ENCODE results near the gene NFIC. TPM values are rescaled to one million over a fixed set of nuclear protein-coding genes. Genes with fewer than 3 reads are reported as not detected.

Gene NFIC
- total and polyA plus RNA-seq, 2 donors from 2014 or later, result 20.3 to 173 TPM

- no peak for TF ChIP-seq CTCF (IDR thresholded peaks at IDR 0.05; ENCODE audit: borderline replicate concordance, extremely low read depth, insufficient read depth)
- DNase-seq (peak in 4 of 5 donors; percentile 51 to 91 (median 72)), FAIRE-seq (no peak)
- Histone ChIP-seq H3K9me3 (ENCODE audit: control insufficient read depth in 2 of 3, insufficient read depth in 1 of 3, low read length in 3 of 3) (peaks cover 0 to 4% (median 0%) of the 10 kb centered on the region in 3 donors), H3K36me3 (ENCODE audit: control insufficient read depth in 2 of 3, insufficient read depth in 3 of 3, low read length in 3 of 3) (no peaks in the 10 kb centered on the region), H3K27me3 (ENCODE audit: control insufficient read depth, insufficient read depth, low read length) (no peaks in the 10 kb centered on the region), H3K27ac (ENCODE audit: low read depth in 2 of 2, low read length in 2 of 2) (peak overlapping the region; percentile 94), H3K9ac (ENCODE audit: low read length in 3 of 3) (peak overlapping the region in 2 of 3 donors; percentile 72 to 73), H3K4me3 (ENCODE audit: low read length in 3 of 3) (peak overlapping the region; percentile 56 to 72 (median 62)), H3K4me1 (ENCODE audit: control insufficient read depth in 2 of 3, insufficient read depth in 2 of 3, low read depth in 1 of 3, low read length in 3 of 3) (peaks cover 0 to 14% (median 9%) of the 10 kb centered on the region in 3 donors)
- intact Hi-C loops (cut with DNase I), result no loop called here
Measured at GRCh38 chr19:3359015-3359918, 7.1 kb upstream of the NFIC start.

GRCh38 chr19:3359919-3360420, 6.4 kb upstream of the NFIC start:
- Histone ChIP-seq H3K9ac (ENCODE audit: low read length in 3 of 3) (peak overlapping the region in 1 of 3 donors; percentile 90), H3K27me3 (ENCODE audit: control insufficient read depth, insufficient read depth, low read length) (no peaks in the 10 kb centered on the region), H3K27ac (ENCODE audit: low read depth in 2 of 2, low read length in 2 of 2) (peak overlapping the region; percentile 94 to 97), H3K36me3 (ENCODE audit: control insufficient read depth in 2 of 3, insufficient read depth in 3 of 3, low read length in 3 of 3) (no peaks in the 10 kb centered on the region), H3K4me1 (ENCODE audit: control insufficient read depth in 2 of 3, insufficient read depth in 2 of 3, low read depth in 1 of 3, low read length in 3 of 3) (peaks cover 0 to 18% (median 11%) of the 10 kb centered on the region in 3 donors), H3K9me3 (ENCODE audit: control insufficient read depth in 2 of 3, insufficient read depth in 1 of 3, low read length in 3 of 3) (no peaks in the 10 kb centered on the region), H3K4me3 (ENCODE audit: low read length in 3 of 3) (peak overlapping the region in 2 of 3 donors; percentile 71 to 78)
- intact Hi-C loops (cut with DNase I), result no loop called here
- peak in 1 of 5 donors; percentile 63 for DNase-seq
- FAIRE-seq, result no peak
- no peak for TF ChIP-seq CTCF (IDR thresholded peaks at IDR 0.05; ENCODE audit: borderline replicate concordance, extremely low read depth, insufficient read depth)

GRCh38 chr19:3360421-3361383, 5.7 kb upstream of the NFIC start:
- H3K9ac ChIP-seq (ENCODE audit: low read length in 3 of 3), result peak overlapping the region in 2 of 3 donors; percentile 72 to 90
- FAIRE-seq, result no peak

More at GRCh38 chr19:3360421-3361383, 5.7 kb upstream of the NFIC start:
- intact Hi-C loops (cut with DNase I), result no loop called here
- Histone ChIP-seq H3K4me1 (ENCODE audit: control insufficient read depth in 2 of 3, insufficient read depth in 2 of 3, low read depth in 1 of 3, low read length in 3 of 3) (peaks cover 0 to 25% (median 19%) of the 10 kb centered on the region in 3 donors), H3K27me3 (ENCODE audit: control insufficient read depth, insufficient read depth, low read length) (no peaks in the 10 kb centered on the region), H3K27ac (ENCODE audit: low read depth in 2 of 2, low read length in 2 of 2) (peak overlapping the region; percentile 89 to 97), H3K9me3 (ENCODE audit: control insufficient read depth in 2 of 3, insufficient read depth in 1 of 3, low read length in 3 of 3) (no peaks in the 10 kb centered on the region), H3K36me3 (ENCODE audit: control insufficient read depth in 2 of 3, insufficient read depth in 3 of 3, low read length in 3 of 3) (no peaks in the 10 kb centered on the region), H3K4me3 (ENCODE audit: low read length in 3 of 3) (peak overlapping the region; percentile 45 to 78 (median 71))
- DNase-seq, result peak in 4 of 5 donors; percentile 43 to 92 (median 72)
- no peak for TF ChIP-seq CTCF (IDR thresholded peaks at IDR 0.05; ENCODE audit: borderline replicate concordance, extremely low read depth, insufficient read depth)

Data from kidney (tissue), 14 donors.